ENCODE results near the gene OTOA.
"Not testable (repeated sequence)": the region's sequence is repeated elsewhere in the genome, so short reads cannot be mapped to it uniquely, and the experiment has no call there.

GRCh38 chr16:21740637-21741036 lies 76.9 kb downstream of the OTOA start:
- TF ChIP-seq EZH2 (IDR thresholded peaks at IDR 0.05; ENCODE audit: borderline replicate concordance, low read length); CTCF (conservative IDR thresholded peaks at IDR 0.05 in 1 of 2, IDR thresholded peaks at IDR 0.05 in 1 of 2; ENCODE audit: extremely low read depth in 1 of 2, insufficient read depth in 1 of 2, low read depth in 1 of 2, low read length in 2 of 2): not testable (repeated sequence)

Data from mammary epithelial cell (primary cell).